ENCODE results near the gene ERCC1.
A peak's percentile ranks its signal among the peaks of the same experiment; 100 is the strongest.

The ERCC1 gene

DNA sequence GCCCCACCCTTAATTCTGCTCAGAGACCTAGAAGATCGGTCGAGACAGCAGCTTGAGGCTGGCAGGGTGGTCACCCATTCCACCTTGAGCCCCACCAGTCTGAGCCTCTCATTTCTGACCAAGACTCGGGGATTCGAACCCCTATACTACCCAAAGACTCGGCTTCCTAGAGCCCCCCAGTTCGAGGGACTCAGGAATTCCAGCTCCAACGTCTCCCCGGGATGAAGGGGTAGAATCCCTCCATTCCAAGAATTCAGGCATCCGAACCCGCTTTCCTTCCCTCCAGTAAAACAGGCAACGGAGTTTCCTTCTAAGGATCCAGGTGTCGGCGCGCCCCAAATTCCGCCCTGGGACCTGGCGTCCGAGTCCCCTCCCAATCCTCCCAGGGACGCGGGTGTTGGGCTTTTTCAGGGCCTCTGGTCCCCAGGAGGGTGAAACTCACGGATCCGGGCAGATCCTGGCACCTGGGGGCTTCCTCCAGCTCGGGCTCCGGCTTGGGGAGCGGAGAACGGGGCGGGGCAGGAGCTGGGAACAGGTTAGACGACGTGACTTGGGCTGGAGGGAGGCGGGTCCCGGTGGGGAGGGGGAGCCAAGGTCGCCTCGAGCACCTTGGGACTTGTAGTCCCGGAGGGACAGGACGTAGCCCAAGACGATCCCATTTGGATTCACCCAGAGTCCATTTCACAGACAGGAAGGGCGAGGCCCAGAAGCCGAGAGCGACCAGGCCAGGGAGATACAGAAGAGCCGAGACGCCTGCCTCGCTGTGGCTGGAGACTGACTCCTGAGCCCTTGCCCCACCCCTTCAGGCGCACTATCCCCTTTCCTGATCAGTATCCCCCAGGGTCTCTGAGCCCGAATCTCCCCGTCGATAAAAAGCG, 18.9 kb downstream of the ERCC1 start, which contains the start of gene PPP1R13L:
PPP1R13L (minus strand) TSS at position 513 of the 878 bp plus-strand sequence. CDS start 6,751 bp downstream, outside the sequence.
- DNase-seq (ENCODE audit: low read depth), result peak; percentile 85
- peak within 1 kb of the TSS; percentile 94 for H3K4me3 ChIP-seq (ENCODE audit: low read depth, low read length)
- TF ChIP-seq, protein P1, sequence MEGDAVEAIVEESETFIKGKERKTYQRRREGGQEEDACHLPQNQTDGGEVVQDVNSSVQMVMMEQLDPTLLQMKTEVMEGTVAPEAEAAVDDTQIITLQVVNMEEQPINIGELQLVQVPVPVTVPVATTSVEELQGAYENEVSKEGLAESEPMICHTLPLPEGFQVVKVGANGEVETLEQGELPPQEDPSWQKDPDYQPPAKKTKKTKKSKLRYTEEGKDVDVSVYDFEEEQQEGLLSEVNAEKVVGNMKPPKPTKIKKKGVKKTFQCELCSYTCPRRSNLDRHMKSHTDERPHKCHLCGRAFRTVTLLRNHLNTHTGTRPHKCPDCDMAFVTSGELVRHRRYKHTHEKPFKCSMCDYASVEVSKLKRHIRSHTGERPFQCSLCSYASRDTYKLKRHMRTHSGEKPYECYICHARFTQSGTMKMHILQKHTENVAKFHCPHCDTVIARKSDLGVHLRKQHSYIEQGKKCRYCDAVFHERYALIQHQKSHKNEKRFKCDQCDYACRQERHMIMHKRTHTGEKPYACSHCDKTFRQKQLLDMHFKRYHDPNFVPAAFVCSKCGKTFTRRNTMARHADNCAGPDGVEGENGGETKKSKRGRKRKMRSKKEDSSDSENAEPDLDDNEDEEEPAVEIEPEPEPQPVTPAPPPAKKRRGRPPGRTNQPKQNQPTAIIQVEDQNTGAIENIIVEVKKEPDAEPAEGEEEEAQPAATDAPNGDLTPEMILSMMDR (conservative IDR thresholded peaks at IDR 0.05; ENCODE audit: low read depth, low read length), result no peak

DNA sequence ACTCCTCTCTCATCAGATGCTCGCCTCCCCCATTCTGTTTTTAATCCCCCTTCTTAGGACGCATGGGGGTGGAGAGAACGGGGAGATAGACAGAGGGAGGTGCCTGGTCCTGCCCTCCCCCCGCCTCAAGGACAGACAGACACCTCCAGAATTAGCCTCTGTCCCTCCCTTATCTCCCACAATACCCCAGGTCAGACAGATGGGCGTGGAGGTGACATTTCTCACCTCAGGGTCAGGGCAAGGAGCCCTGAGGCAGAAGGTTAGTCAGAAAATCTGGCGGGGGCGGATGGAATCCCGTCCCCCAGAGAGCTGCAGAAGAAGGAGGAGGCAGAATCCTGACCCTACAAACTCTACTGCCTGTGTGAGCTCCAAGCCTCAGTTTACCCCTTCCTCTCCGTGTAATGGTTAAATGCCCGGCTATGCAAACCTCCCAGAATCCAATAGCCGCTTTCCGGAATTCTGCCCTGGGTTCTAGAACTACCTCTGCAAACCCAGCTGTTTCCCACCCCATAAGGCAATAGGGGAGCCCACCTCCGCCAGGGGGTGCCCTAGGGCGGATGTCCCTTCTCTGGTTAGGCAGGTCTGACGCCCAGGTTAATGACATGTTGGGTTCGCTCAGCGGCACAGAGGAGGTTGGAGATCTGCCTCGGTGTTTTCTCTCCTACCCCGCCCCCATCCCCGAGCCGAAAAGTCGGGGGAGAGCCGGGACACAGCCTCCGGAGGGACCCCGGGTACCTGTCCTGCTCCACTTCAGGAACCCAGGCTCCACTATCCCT, 19.7 kb downstream of the ERCC1 start:
- peak; percentile 54 for DNase-seq (ENCODE audit: low read depth)
- H3K4me3 ChIP-seq (ENCODE audit: low read depth, low read length), result peak overlapping the region; percentile 94
- TF ChIP-seq, protein P1 (conservative IDR thresholded peaks at IDR 0.05; ENCODE audit: low read depth, low read length), result peak; percentile 74

DNA sequence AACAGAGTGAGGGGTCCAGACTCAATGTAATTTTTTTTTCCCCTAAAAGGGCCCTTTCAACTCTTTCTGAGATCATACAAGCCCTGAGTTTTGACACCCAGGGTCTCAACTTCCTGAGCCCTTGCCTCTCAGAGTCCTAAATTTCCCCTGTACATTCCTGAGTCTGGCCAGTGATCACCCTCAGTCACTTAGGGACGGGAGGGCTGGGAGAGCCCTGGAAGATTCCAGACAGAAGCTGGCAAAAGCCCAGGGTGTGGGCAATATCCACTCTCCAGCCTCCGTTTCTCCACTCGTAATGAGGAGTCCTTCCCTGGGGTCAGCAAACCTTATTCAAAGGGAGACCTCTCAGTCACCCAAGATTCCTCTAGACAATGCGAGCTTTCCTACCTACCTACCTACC, 20.4 kb downstream of the ERCC1 start:
- no peak for DNase-seq (ENCODE audit: low read depth)
- H3K4me3 ChIP-seq (ENCODE audit: low read depth, low read length), result no peak overlapping the region
- TF ChIP-seq, protein P1 (conservative IDR thresholded peaks at IDR 0.05; ENCODE audit: low read depth, low read length), result no peak

DNA sequence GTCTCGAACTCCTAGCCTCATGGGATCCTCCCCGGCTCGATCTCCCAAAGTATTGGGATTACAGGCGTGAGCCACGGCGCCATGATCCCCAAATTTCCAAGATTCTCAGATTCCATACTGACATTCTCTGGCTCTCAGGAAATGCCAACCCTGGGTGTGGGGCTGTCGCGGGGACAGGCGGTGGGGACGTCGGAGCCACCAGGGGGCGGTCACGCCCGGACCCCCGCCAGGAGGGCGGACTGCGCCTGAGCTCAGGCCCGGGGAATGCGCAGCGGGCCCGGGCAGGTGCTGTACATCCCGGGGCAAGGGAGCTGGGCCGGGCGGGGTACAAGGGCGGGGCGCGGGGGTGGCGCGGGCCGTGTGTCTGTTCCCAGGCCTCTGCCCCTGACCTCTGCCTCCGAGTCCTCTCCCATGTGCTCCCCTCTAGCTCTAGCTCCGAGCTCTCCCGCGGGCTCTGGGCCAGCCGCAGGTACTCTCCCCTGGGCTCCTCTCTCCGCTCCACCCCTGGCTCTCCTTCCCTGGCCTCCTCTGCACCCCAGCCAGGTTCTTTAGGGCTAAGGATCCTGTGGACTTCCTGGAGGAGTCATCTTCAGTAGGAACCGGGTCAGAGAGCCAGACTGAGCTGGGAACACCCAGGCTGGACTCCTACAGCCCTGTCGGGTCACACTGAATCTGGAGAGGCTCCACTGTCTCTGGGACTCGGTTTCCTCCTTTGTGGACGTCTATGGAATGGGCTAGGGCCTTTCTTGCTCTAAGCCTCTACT, 21.2 kb downstream of the ERCC1 start:
- TF ChIP-seq, protein P1 (conservative IDR thresholded peaks at IDR 0.05; ENCODE audit: low read depth, low read length), result peak; percentile 53
- no peak overlapping the region for H3K4me3 ChIP-seq (ENCODE audit: low read depth, low read length)
- DNase-seq (ENCODE audit: low read depth), result no peak

DNA sequence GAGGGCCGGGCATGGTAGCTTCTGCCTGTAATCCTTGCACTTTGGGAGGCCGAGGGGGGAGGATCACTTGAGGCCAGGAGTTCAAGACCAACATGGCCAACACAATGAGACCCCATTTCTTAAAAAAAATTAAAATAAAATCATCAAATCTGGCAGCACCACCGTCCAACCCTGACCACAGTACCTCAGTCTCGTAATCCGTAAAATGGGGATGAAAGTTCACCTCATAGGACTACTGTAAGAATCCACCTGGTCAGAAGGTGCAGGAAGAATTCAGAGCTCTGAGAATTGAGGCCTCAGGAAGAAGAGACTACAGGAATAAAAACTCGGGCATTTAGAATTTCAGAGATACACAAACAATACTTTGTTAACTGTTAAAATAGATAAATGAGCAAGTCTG, 21.9 kb downstream of the ERCC1 start:
- DNase-seq (ENCODE audit: low read depth), result no peak
- TF ChIP-seq, protein P1 (conservative IDR thresholded peaks at IDR 0.05; ENCODE audit: low read depth, low read length), result no peak
- no peak overlapping the region for H3K4me3 ChIP-seq (ENCODE audit: low read depth, low read length)

DNA sequence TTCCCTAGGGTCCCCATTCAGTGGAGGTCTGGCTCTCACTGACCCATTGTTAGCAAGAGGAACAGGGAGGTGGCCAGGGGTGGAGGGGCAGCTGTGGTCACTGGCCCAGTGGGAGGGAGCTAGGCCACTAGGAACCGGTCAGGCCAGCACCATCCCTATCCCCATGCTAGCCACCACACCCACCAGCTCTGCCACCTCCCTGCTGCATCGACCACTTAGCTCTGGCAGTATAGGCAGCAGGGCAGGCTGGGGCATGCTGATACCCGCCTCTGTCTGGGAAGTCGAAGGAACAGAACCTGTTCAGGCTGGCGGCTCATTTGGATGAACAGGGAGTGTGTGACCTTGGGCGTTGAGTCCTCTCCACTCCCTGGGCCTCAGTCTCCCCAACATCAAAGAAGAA, 23.5 kb downstream of the ERCC1 start:
- TF ChIP-seq, protein P1 (conservative IDR thresholded peaks at IDR 0.05; ENCODE audit: low read depth, low read length), result no peak
- no peak overlapping the region for H3K4me3 ChIP-seq (ENCODE audit: low read depth, low read length)
- DNase-seq (ENCODE audit: low read depth), result no peak

Data from choroid plexus epithelial cell (primary cell).